Spleen (tissue), 11 donors: ENCODE results near the gene AZU1. TPM values are rescaled to one million over a fixed set of nuclear protein-coding genes. Genes with fewer than 3 reads are reported as not detected.

Experiments
- DNase-seq: peaks from one replicate; pipeline ENCODE4 v3.0.0-alpha.2; 2020
- H3K27ac ChIP-seq, 8 donors: fragments of 200-600 bp; sonication (generic) in 7 of 8; 1 replicate in 4 of 8; 2 replicates in 4 of 8; pipeline versions ENCODE4 v1.5.0 to v1.8.0; 2016 to 2021; ENCODE audit warnings: inconsistent platforms in 4 of 8, mild to moderate bottlenecking in 4 of 8, moderate library complexity in 1 of 8
- H3K27me3 ChIP-seq, 7 donors: fragments of 200-600 bp; sonication (generic) in 6 of 7; replicated peaks in 1 of 7; 1 replicate in 4 of 7; 2 replicates in 3 of 7; pipeline versions ENCODE4 v1.5.0 to v1.8.0; 2016 to 2021; ENCODE audit warnings: inconsistent platforms in 3 of 7, mild to moderate bottlenecking in 1 of 7
- H3K36me3 ChIP-seq, 6 donors: fragments of 200-600 bp; sonication (generic) in 5 of 6; 1 replicate in 4 of 6; 2 replicates in 2 of 6; pipeline versions ENCODE4 v1.5.0 to v1.8.0; 2016 to 2021; ENCODE audit warnings: inconsistent platforms in 2 of 6
- H3K4me1 ChIP-seq, 6 donors: fragments of 200-600 bp; sonication (generic) in 5 of 6; 1 replicate in 3 of 6; 2 replicates in 3 of 6; pipeline versions ENCODE4 v1.5.0 to v1.8.0; 2016 to 2021; ENCODE audit warnings: inconsistent platforms in 3 of 6
- H3K4me3 ChIP-seq, 8 donors: fragments of 200-600 bp; sonication (generic) in 7 of 8; 1 replicate in 4 of 8; 2 replicates in 4 of 8; pipeline versions ENCODE4 v1.5.0 to v1.8.0; 2016 to 2021; ENCODE audit warnings: inconsistent platforms in 4 of 8, mild to moderate bottlenecking in 4 of 8, moderate library complexity in 2 of 8
- H3K9me3 ChIP-seq, 8 donors: fragments of 200-600 bp; sonication (generic) in 7 of 8; 1 replicate in 4 of 8; 2 replicates in 4 of 8; pipeline versions ENCODE4 v1.5.0 to v1.8.0; 2016 to 2021; ENCODE audit warnings: inconsistent platforms in 4 of 8
- POLR2A ChIP-seq, 3 donors: fragments of 450-650 bp; IDR thresholded peaks; one replicate each; pipeline ENCODE4 v1.5.1; 2017; ENCODE audit warnings: antibody characterized with exemption in 3 of 3, mild to moderate bottlenecking in 1 of 3
- POLR2AphosphoS5 ChIP-seq, 3 donors: sonication (generic); formaldehyde crosslinking; IDR thresholded peaks; one replicate each; pipeline ENCODE4 v1.5.1; 2017; ENCODE audit warnings: antibody characterized with exemption in 3 of 3
- WGBS, 5 donors: extraction: QIAGEN DNeasy Blood & Tissue Kit in 3 of 5; methylation state at CpG; one replicate each; pipeline versions ENCODE4 v1.1.5 to v1.1.7; 2013 to 2018; 5-methylcytosine and 5-hydroxymethylcytosine counted together
- intact Hi-C: fragments of 100-400 bp; cut with DNase I; formaldehyde crosslinking; loops from one replicate; pipeline ENCODE4 v1.15.0; 2023; ENCODE audit warnings: low total_unique reads
- polyA plus RNA-seq, 3 donors: library from polyadenylated mRNA; stranded (reverse); fragments of 200-250 nt; gene quantifications; one replicate each; pipeline ENCODE4 v1.2.1, GENCODE V29; 2013
- total RNA-seq, 7 donors: library from RNA; depleted of rRNA in 3 of 7; stranded (reverse); fragments of >200 nt in 3 of 7; fragmentation: NEBNext Ultra II Directional in 4 of 7; extraction: Animal tissue kit (Norgen Biotek cat#: 25700) in 4 of 7; gene quantifications; one replicate each; pipeline versions ENCODE4 v1.1.0 to v1.2.1, GENCODE V29; 2016 to 2021
- TF ChIP-seq, protein P1 (sequence below), 11 experiments: fragments of 200-600 bp in 7 of 11; fragments of 450-650 bp in 4 of 11; sonication (generic) in 4 of 11; IDR thresholded peaks in 8 of 11; conservative IDR thresholded peaks in 3 of 11; 1 replicate in 7 of 11; 2 replicates in 4 of 11; pipeline versions ENCODE4 v1.4.0 to v1.8.0; 2016 to 2021; ENCODE audit warnings: antibody characterized with exemption in 11 of 11, inconsistent platforms in 4 of 11, mild to moderate bottlenecking in 1 of 11
- donor health status: healthy with polysubstance abuse.
- donor health status: DM: no; HTN: no; CAD: no; lungs with moderate emphysema.
- donor health status: DM: no; HTN: no; CAD: no.
- donor health status: Bipolar disorder and iron deficiency.
- donor health status: healthy.
- donor health status: DM: no; HTN: no; CAD: no.
- donor health status: DM: yes; HTN: yes; CAD: no.

The AZU1 gene
- total and polyA plus RNA-seq, 10 donors: 1.7 to 69.7 (median 7.2) TPM

DNA sequence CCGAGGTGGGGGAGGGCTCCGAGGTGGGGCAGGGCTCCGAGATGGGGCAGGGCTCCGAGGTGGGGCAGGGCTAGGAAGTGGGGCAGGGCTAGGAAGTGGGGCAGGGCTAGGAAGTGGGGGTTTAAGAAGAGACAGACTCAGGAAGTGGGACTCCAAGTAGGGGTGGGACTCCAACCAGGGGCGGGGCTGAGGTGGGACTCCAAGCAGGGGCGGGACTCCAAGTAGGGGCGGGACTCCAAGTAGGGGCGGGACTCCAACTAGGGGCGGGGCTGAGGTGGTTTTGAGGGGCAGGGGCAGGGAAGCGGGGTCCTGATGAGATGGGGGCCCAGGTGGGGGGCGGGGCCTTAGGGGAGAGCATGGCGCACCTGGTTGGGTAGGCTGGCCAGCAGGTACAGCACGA is 45.4 kb downstream of the AZU1 start:
- TF ChIP-seq, protein P1, sequence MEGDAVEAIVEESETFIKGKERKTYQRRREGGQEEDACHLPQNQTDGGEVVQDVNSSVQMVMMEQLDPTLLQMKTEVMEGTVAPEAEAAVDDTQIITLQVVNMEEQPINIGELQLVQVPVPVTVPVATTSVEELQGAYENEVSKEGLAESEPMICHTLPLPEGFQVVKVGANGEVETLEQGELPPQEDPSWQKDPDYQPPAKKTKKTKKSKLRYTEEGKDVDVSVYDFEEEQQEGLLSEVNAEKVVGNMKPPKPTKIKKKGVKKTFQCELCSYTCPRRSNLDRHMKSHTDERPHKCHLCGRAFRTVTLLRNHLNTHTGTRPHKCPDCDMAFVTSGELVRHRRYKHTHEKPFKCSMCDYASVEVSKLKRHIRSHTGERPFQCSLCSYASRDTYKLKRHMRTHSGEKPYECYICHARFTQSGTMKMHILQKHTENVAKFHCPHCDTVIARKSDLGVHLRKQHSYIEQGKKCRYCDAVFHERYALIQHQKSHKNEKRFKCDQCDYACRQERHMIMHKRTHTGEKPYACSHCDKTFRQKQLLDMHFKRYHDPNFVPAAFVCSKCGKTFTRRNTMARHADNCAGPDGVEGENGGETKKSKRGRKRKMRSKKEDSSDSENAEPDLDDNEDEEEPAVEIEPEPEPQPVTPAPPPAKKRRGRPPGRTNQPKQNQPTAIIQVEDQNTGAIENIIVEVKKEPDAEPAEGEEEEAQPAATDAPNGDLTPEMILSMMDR (IDR thresholded peaks at IDR 0.05 in 8 of 11, conservative IDR thresholded peaks at IDR 0.05 in 3 of 11): no peak
- TF ChIP-seq POLR2A (IDR thresholded peaks at IDR 0.05): no peak
- no peak for TF ChIP-seq POLR2AphosphoS5 (IDR thresholded peaks at IDR 0.05)
- Histone ChIP-seq H3K36me3 (peaks cover 0 to 86% (median 52%) of the 10 kb centered on the region in 6 donors), H3K4me3 (peak overlapping the region in 2 of 8 donors; percentile 33 to 54), H3K4me1 (peaks cover 5 to 17% (median 10%) of the 10 kb centered on the region in 6 donors), H3K27me3 (no peaks in the 10 kb centered on the region), H3K9me3 (no peaks in the 10 kb centered on the region), H3K27ac (peak overlapping the region in 2 of 8 donors; percentile 81 to 82)
- intact Hi-C loops: no loop called here
- peak; percentile 90 for DNase-seq
- 58 to 95% (median 77%) methylated on average over 7 to 13 of the region's 13 CpGs for WGBS, 5 donors

DNA sequence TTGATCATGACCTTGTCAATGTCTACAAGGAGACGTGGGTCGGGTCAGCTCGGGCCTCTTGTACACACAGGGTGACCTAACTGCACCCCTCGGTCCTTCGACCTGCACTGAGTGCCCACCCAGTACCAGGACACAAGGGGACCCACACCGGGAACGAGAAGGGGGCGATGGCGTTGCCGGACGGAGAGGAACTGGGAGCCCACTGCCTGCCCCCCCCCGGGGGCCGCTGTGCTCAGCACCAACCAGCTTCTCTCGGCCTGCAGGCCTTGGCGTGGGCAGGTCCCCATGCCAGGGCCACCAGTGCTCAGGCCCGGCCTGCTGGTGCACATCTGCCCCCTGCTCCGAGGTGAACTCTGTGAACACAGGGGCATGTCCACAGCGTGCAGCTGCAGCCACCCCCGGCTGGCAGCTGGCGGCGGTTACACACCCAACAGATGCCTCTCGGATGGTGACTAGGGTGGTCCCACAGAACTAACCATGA is 46.0 kb downstream of the AZU1 start:
- Histone ChIP-seq H3K9me3 (no peaks in the 10 kb centered on the region), H3K27me3 (no peaks in the 10 kb centered on the region), H3K27ac (peak overlapping the region in 2 of 8 donors; percentile 81 to 82), H3K36me3 (peaks cover 0 to 81% (median 46%) of the 10 kb centered on the region in 6 donors), H3K4me1 (peaks cover 5 to 17% (median 10%) of the 10 kb centered on the region in 6 donors), H3K4me3 (no peak overlapping the region)
- 88 to 98% (median 93%) methylated on average over 12 to 22 of the region's 22 CpGs for WGBS, 5 donors
- no peak for DNase-seq
- intact Hi-C loops: no loop called here
- TF ChIP-seq POLR2A (IDR thresholded peaks at IDR 0.05): no peak
- TF ChIP-seq, protein P1 (IDR thresholded peaks at IDR 0.05 in 8 of 11, conservative IDR thresholded peaks at IDR 0.05 in 3 of 11): no peak
- no peak for TF ChIP-seq POLR2AphosphoS5 (IDR thresholded peaks at IDR 0.05)

DNA sequence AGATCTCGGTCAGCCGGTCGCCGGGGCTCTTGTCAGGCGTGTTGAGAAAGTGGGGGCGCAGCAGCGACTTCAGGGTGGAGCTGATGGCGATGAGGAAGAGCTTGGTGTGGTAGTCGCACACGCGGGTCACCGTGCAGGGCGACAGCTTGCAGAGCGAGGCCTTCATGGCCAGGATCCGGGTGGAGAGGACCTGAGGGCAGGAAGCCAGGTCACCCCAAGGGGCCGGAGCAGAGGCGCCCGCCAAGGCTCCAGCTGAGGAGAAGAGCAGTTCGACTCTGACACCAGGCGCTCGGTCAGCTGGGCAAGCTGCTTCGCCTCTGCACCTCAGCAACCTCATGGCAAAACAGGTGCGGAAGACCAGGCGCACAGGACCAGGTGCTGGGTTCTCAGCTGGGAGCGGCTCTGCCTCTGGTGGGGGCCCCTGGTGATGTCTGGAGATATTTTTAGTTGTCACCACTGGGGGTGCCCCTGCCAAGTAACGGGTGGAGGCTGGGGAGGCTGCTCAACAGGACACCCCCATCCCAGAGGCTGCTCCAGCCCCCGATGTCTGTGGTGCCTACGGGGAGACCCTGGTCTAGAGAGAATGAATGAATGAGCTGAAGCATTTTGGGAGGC is 47.7 kb downstream of the AZU1 start:
- TF ChIP-seq POLR2A (IDR thresholded peaks at IDR 0.05) (no peak), POLR2AphosphoS5 (IDR thresholded peaks at IDR 0.05) (peak in 1 of 3 donors; percentile 14)
- TF ChIP-seq, protein P1 (IDR thresholded peaks at IDR 0.05 in 8 of 11, conservative IDR thresholded peaks at IDR 0.05 in 3 of 11): no peak
- 90 to 95% (median 93%) methylated on average over 24 to 28 of the region's 28 CpGs for WGBS, 5 donors
- Histone ChIP-seq H3K27ac (no peak overlapping the region), H3K4me3 (no peak overlapping the region), H3K4me1 (peaks cover 5 to 17% (median 10%) of the 10 kb centered on the region in 6 donors), H3K9me3 (no peaks in the 10 kb centered on the region), H3K27me3 (no peaks in the 10 kb centered on the region), H3K36me3 (peaks cover 0 to 81% (median 41%) of the 10 kb centered on the region in 6 donors)
- DNase-seq: no peak
- intact Hi-C loops: no loop called here

DNA sequence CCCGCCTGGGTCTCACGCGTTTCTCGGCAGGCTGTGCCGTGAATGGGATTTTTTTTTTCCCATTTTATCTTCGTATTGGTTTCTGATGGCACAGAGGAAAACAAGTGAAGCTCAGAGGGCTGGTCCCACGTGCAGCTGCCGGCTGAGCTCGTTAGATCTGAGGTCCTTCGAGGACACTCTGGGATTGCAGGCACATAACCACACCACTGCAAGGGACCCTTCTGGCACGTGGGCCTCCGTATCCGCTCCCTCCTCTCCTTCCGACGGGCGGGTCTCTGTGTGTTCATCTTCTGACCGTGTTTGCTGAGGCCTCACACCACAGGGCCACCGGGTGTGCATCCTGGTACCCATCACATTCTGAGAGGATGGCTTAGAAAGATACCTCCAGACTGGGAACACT is 48.5 kb downstream of the AZU1 start:
- Histone ChIP-seq H3K36me3 (peaks cover 0 to 81% (median 44%) of the 10 kb centered on the region in 6 donors), H3K27me3 (no peaks in the 10 kb centered on the region), H3K4me1 (peaks cover 5 to 17% (median 10%) of the 10 kb centered on the region in 6 donors), H3K4me3 (no peak overlapping the region), H3K9me3 (no peaks in the 10 kb centered on the region), H3K27ac (no peak overlapping the region)
- no peak for TF ChIP-seq POLR2A (IDR thresholded peaks at IDR 0.05)
- TF ChIP-seq POLR2AphosphoS5 (IDR thresholded peaks at IDR 0.05): no peak
- TF ChIP-seq, protein P1 (IDR thresholded peaks at IDR 0.05 in 8 of 11, conservative IDR thresholded peaks at IDR 0.05 in 3 of 11): no peak
- WGBS, 5 donors: 83 to 91% (median 89%) methylated on average over 17 to 18 of the region's 18 CpGs
- no peak for DNase-seq
- intact Hi-C loops: no loop called here
